ENCODE results near the gene PSPC1. TPM values are rescaled to one million over a fixed set of nuclear protein-coding genes. Genes with fewer than 3 reads are reported as not detected.

PSPC1 gene
- total RNA-seq, 2 donors from 2014 or later, result 31.0 to 38.5 TPM

- intact Hi-C loops (cut with DNase I), result no loop called here
- no peak for DNase-seq (ENCODE audit: low spot score)
Observed at GRCh38 chr13:19685034-19685433, 97.7 kb downstream of the PSPC1 start.

GRCh38 chr13:19681517-19681916, 101.2 kb downstream of the PSPC1 start:
- no peak for DNase-seq (ENCODE audit: low spot score)
- intact Hi-C loops (cut with DNase I), result loop anchor here in 1 of 2 donors (5.0 kb wide), 1 partner anchor 1291 kb away; no protein-coding TSS in a partner anchor

- intact Hi-C loops (cut with DNase I), result loop anchor here in 1 of 2 donors (5.0 kb wide), 1 partner anchor 1292 kb away; no protein-coding TSS in a partner anchor
- DNase-seq (ENCODE audit: low spot score), result no peak
Observed at GRCh38 chr13:19680751-19681150, 102.0 kb downstream of the PSPC1 start.

GRCh38 chr13:19676168-19676567, 106.6 kb downstream of the PSPC1 start:
- intact Hi-C loops (cut with DNase I), result no loop called here
- DNase-seq (ENCODE audit: low spot score), result no peak

- no peak for DNase-seq (ENCODE audit: low spot score)
- intact Hi-C loops (cut with DNase I), result no loop called here
Observed at GRCh38 chr13:19674898-19675297, 107.8 kb downstream of the PSPC1 start.

- intact Hi-C loops (cut with DNase I), result no loop called here
- DNase-seq (ENCODE audit: low spot score), result no peak
Observed at GRCh38 chr13:19673473-19674430, 109.0 kb downstream of the PSPC1 start.

GRCh38 chr13:19672990-19673389, 109.8 kb downstream of the PSPC1 start:
- no peak for DNase-seq (ENCODE audit: low spot score)
- intact Hi-C loops (cut with DNase I), result no loop called here

GRCh38 chr13:19670147-19670546, 112.6 kb downstream of the PSPC1 start:
- no peak for DNase-seq (ENCODE audit: low spot score)
- intact Hi-C loops (cut with DNase I), result no loop called here

- no peak for DNase-seq (ENCODE audit: low spot score)
- intact Hi-C loops (cut with DNase I), result no loop called here
Observed at GRCh38 chr13:19668778-19669177, 114.0 kb downstream of the PSPC1 start.

GRCh38 chr13:19665427-19665859, 117.3 kb downstream of the PSPC1 start:
- DNase-seq (ENCODE audit: low spot score), result no peak
- intact Hi-C loops (cut with DNase I), result no loop called here

GRCh38 chr13:19664481-19665230, 118.1 kb downstream of the PSPC1 start:
- no peak for DNase-seq (ENCODE audit: low spot score)
- intact Hi-C loops (cut with DNase I), result no loop called here

GRCh38 chr13:19663416-19663979, 119.2 kb downstream of the PSPC1 start:
- DNase-seq (ENCODE audit: low spot score), result no peak
- intact Hi-C loops (cut with DNase I), result no loop called here

GRCh38 chr13:19661561-19661960, 121.2 kb downstream of the PSPC1 start:
- no peak for DNase-seq (ENCODE audit: low spot score)
- intact Hi-C loops (cut with DNase I), result no loop called here

- DNase-seq (ENCODE audit: low spot score), result no peak
- intact Hi-C loops (cut with DNase I), result no loop called here
Observed at GRCh38 chr13:19661126-19661525, 121.6 kb downstream of the PSPC1 start.

- DNase-seq (ENCODE audit: low spot score), result no peak
- intact Hi-C loops (cut with DNase I), result no loop called here
Observed at GRCh38 chr13:19658831-19659230, 123.9 kb downstream of the PSPC1 start.

- no peak for DNase-seq (ENCODE audit: low spot score)
- intact Hi-C loops (cut with DNase I), result no loop called here
Observed at GRCh38 chr13:19657872-19658591, 124.7 kb downstream of the PSPC1 start.

Measured in posterior vena cava (tissue), 2 donors.